T47D (cell line): ENCODE data around the gene DNASE1L3.
A peak's percentile ranks its signal among the peaks of the same experiment; 100 is the strongest.

Experiments
- DNase-seq, 2 experiments: peaks; one replicate each; pipeline versions ENCODE4 v3.0.0 to v3.0.0-alpha.2; 2011 to 2012; ENCODE audit warnings: low read depth in 1 of 2, low spot score in 1 of 2
- JUND ChIP-seq: IDR thresholded peaks from 2 replicates; pipeline ENCODE4 v1.6.1; 2012; ENCODE audit warnings: low read depth
- in situ Hi-C: cut with HindIII; loops from 2 replicates; pipeline ENCODE4 v1.10.0; 2016; ENCODE audit warnings: low sequenced_read_pairs, low pct_unique_long_range_greater_than_20kb

DNASE1L3 gene

DNA sequence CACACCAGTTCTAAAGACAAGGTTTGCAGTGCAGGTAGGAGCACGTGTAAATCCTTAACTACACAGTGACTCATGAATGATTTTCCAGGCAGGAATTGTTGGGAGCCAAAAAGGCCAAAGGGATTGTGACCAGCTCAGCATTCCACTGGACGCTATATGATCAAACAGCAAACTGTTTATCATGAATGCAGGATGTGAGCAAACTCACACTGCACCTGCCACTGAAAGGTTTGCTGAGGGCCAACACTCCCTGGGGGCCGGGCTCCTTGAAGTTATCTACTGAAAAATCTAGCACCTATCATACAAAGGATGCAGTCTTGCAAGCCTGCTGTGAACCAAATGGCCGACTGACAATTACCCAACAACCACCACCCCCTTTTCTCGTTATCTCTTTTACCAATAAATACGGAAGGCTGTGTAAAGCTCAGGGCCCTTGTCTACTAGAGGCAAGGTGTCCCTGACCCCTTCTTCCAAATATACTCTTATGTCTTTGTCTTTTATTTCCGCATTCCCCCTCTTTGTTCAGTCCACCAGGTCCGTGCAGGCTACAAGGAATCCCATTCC, 11.5 kb upstream of the DNASE1L3 start:
- no peak for TF ChIP-seq JUND
- in situ Hi-C loops = no loop called here
- DNase-seq = no peak

DNA sequence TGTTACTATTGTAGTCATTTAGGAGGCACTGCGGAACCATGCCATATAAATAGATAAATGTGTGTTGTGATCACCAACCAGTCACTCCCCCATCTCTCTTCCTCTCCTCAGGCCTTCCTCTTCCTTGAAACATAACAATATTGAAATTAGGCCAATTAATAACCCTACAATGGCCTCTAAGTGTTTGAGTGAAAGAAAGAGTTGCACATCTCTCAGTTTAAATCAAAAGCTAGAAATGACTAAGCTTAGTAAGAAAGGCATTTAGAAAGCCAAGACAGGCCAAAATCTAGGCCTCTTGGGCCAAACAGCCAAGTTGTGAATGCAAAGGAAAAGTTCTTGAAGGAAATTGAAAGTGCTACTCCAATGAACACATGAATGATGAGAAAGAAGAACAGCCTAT, 8.1 kb upstream of the DNASE1L3 start:
- TF ChIP-seq JUND = no peak
- DNase-seq = no peak
- in situ Hi-C loops = no loop called here

GRCh38 chr3:58217209-58217811, 6.5 kb upstream of the DNASE1L3 start:
- in situ Hi-C loops = no loop called here
- peak; percentile 13 to 67 for DNase-seq
- TF ChIP-seq JUND = no peak

DNA sequence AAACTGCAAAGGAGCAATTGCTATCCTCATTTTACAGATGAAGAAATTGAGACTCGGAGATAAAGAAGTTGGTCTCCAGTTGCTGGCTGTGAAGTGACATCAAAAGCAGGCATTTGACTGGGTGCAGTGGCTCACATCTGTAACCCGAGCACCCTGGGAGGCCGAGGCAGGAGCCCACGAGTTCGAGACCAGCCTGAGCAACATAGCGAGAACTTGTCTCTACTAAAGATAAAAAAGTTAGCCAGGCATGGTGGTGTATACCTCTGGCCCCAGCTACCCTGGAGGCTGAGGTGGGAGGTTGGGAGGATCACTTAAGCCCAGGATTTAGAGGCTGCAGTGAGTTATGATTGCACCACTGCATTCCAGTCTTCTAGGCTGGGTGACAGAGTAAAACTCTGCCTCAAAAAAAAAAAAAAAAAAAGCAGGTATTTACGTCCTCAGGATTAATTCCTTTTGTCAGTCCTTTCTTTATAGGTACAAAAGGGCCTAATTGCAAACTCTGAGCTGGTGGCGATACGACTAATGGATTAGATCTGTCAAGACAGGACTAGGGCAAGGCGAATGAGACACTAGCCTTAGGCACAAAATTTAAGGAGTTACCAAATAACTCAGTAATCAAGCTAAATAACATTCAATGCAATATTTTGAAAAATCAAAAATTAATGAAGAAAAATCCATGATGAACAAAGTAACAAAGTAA, 5.9 kb upstream of the DNASE1L3 start:
- in situ Hi-C loops = no loop called here
- no peak for DNase-seq
- TF ChIP-seq JUND = no peak

GRCh38 chr3:58215317-58216025, 4.7 kb upstream of the DNASE1L3 start:
- TF ChIP-seq JUND = no peak
- in situ Hi-C loops = no loop called here
- no peak for DNase-seq

DNA sequence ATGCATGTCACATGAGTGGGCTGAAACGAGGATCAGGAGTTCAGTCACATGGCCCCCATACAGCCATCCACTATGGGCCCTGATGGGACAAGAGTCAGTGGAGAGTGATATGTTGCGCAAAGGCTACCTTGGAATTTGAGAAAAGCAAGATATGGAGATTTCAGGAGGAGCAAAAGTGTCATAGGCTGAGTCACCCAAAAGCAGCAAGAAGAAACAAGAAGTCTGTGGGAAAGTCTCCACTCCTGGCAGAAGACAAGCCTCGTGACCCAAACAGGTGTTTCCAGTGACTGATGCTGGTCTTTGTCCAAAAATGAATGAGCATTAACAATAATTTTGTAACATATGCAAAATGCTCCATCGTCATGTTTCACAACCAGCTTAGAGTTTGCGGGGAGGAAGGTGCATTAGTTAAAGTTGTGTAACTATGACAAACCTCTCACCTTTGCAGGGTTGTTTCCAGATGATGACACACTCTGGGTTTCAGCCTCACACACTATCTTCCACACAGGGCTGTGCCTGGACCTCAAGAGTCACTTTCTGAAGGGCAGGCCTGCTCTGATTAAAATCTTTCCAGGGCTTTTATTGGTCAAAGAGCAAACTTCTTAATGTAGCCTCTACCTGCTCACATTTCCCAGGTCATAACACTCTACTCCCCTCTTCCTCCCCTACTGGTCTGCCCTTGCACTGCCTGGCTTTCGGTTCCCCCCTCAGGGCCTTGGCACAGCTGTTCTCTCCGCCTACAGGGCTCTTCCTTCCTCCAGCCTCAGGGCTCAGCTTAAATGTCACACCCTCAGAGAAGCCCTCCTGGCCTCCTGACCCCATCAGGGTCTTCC, 3.9 kb upstream of the DNASE1L3 start:
- peak in 1 of 2 experiments; percentile 3 for DNase-seq
- TF ChIP-seq JUND = no peak
- in situ Hi-C loops = no loop called here

GRCh38 chr3:58209933-58210332, 839 bp downstream of the DNASE1L3 start:
- in situ Hi-C loops = no loop called here

GRCh38 chr3:58207954-58208353, 2.8 kb downstream of the DNASE1L3 start:
- no peak for DNase-seq
- in situ Hi-C loops = no loop called here
- no peak for TF ChIP-seq JUND

More at GRCh38 chr3:58209933-58210332, 839 bp downstream of the DNASE1L3 start:
- no peak for DNase-seq
- no peak for TF ChIP-seq JUND

DNA sequence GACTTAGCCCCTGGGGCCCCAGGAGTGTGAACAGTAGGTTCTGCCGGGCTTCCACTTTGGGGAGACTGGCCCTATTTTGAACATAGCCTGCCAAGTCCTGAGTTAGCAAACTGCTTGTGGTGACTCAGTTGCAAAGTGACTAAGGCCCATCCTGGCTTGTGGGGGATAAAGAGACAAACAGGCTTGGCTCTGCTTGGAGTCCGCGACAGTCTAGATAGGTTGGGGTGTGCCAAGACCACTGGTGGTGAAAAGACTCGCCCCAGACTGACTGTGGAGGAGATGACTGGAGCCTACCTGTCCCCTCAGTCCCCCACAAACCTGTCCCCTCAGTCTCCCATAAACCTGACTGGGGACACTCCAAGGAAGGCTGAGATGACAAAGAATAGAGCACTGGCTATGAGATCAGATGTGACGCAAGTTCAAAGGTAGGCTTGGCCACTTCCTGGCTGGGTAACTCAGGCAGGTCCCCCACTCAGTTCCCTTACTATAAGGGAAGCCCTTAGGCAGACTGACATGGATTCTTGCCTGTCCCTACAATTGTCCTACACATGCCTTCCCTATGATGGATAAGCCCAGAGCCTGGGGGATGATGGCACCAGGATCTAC, 4.3 kb downstream of the DNASE1L3 start:
- in situ Hi-C loops = no loop called here
- no peak for DNase-seq
- TF ChIP-seq JUND = no peak

- in situ Hi-C loops = no loop called here
- TF ChIP-seq JUND = no peak
- DNase-seq = no peak
Observed at GRCh38 chr3:58205981-58206380, 4.8 kb downstream of the DNASE1L3 start.

DNA sequence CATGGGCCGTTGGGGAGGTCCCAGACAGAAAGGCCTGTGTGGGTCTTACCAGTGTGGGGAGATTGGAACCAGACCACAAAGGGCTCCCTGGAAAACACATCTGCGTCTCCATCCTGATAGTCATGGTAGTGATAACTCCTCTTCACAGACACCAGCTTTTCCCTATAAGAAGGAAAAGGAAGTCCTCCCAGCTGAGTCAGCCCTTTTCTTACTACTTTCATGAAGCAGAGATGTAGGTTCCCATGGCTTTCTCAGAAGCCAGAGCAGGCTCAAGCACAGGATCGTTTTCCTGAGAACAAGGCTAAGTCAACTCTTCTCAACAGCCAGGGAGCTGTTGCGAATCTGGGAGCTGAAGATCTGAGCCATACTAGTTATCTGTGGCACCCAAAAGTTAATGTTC, 6.1 kb downstream of the DNASE1L3 start:
- no peak for TF ChIP-seq JUND
- in situ Hi-C loops = no loop called here
- no peak for DNase-seq

- no peak for TF ChIP-seq JUND
- DNase-seq = no peak
- in situ Hi-C loops = no loop called here
Observed at GRCh38 chr3:58203541-58203940, 7.2 kb downstream of the DNASE1L3 start.
